T-helper 2 cell treated with Interferon-gamma antibody and Interleukin-4, amounts not matched to agents 100 ng/mL and 5 ng/mL, for 36 hours (primary cell): Measurements from ENCODE around the gene TEX54. TPM values are rescaled to one million over a fixed set of nuclear protein-coding genes. Genes with fewer than 3 reads are reported as not detected.

Experiments used
- intact Hi-C: fragments of 100-400 bp; cut with micrococcal nuclease; formaldehyde crosslinking; loops from one replicate; pipeline ENCODE4 v1.15.1; 2023
- total RNA-seq: library from RNA; stranded (reverse); gene quantifications from 2 replicates; pipeline ENCODE4 v1.2.3, GENCODE V29; 2022

Gene TEX54
- total RNA-seq, 1 donor from 2014 or later: not detected

- intact Hi-C loops: loop anchor here (1.0 kb wide), 3 partner anchors 13 to 65 kb away; partner anchors contain the start of genes HNRNPUL2, NXF1, STX5 and TEX54
These were observed 40.5 kb downstream of the TEX54 start for GRCh38 chr11:62792202-62792575.

GRCh38 chr11:62791501-62792201 lies 41.0 kb downstream of the TEX54 start, which contains the start of gene TMEM223:
TSS of gene TMEM223 (minus strand) at chr11:62792006. CDS start at chr11:62791994, 12 bp downstream.
- intact Hi-C loops: loop anchor here (1.0 kb wide), 4 partner anchors 14 to 90 kb away; partner anchors contain the start of genes HNRNPUL2, NXF1, STX5 and TEX54

- intact Hi-C loops: loop anchor here (5.0 kb wide), 1 partner anchor 197 kb away; the partner anchor contains the start of gene TUT1
These were observed 43.1 kb downstream of the TEX54 start for GRCh38 chr11:62789576-62789975.

- intact Hi-C loops: loop anchor here (5.0 kb wide), 1 partner anchor 197 kb away; the partner anchor contains the start of gene TUT1
These were observed 43.6 kb downstream of the TEX54 start for GRCh38 chr11:62788991-62789390.

- intact Hi-C loops: loop anchor here (1.0 to 5.0 kb wide), 7 partner anchors 18 to 195 kb away; partner anchors contain the start of genes NXF1, STX5, TEX54 and TTC9C
These were observed 45.5 kb downstream of the TEX54 start, which contains the start of gene TMEM179B for GRCh38 chr11:62787005-62787759. TSS of gene TMEM179B (plus strand) at chr11:62787402. CDS start at chr11:62787432, 30 bp downstream.

- intact Hi-C loops: loop anchor here (1.0 to 5.0 kb wide), 11 partner anchors 15 to 194 kb away; partner anchors contain the start of genes NXF1, STX5, TAF6L and TEX54
These were observed 46.2 kb downstream of the TEX54 start for GRCh38 chr11:62786318-62787004.

GRCh38 chr11:62782753-62783152 lies 49.9 kb downstream of the TEX54 start:
- intact Hi-C loops: no loop called here

Other genes with a start within 250 kb of the TEX54 start
- gene TUT1, start 241.3 kb downstream of the TEX54 start, total RNA-seq: 26.4 and 30.9 TPM in 2 replicates
- gene MTA2, start 231.0 kb downstream of the TEX54 start, total RNA-seq: 257 and 262 TPM in 2 replicates
- gene EML3, start 220.1 kb downstream of the TEX54 start, total RNA-seq: 126 and 133 TPM in 2 replicates
- 0.95 and 1.0 TPM in 2 replicates for gene ROM1, start 219.6 kb downstream of the TEX54 start, total RNA-seq
- 65.4 and 69.3 TPM in 2 replicates for gene B3GAT3, start 210.9 kb downstream of the TEX54 start, total RNA-seq
- gene GANAB, start 186.2 kb downstream of the TEX54 start, total RNA-seq: 275 and 283 TPM in 2 replicates
- gene INTS5, start 179.5 kb downstream of the TEX54 start, total RNA-seq: 31.0 and 31.8 TPM in 2 replicates
- 99.6 and 105 TPM in 2 replicates for gene C11orf98, start 167.6 kb downstream of the TEX54 start, total RNA-seq
- 21.3 and 24.7 TPM in 2 replicates for gene CSKMT, start 167.5 kb downstream of the TEX54 start, total RNA-seq
- 8.7 and 9.2 TPM in 2 replicates for gene UQCC3, start 161.2 kb downstream of the TEX54 start, total RNA-seq
- gene LBHD1, start 160.6 kb downstream of the TEX54 start, total RNA-seq: 18.9 and 20.7 TPM in 2 replicates
- gene UBXN1, start 153.8 kb downstream of the TEX54 start, total RNA-seq: 113 and 119 TPM in 2 replicates
- gene LRRN4CL, start 143.3 kb downstream of the TEX54 start, total RNA-seq: 0.25 and 0.32 TPM in 2 replicates
- 26.5 and 28.4 TPM in 2 replicates for gene BSCL2, start 125.4 kb downstream of the TEX54 start, total RNA-seq
- 0.30 TPM in 1 of 2 replicates, not detected in the other for gene GNG3, start 125.2 kb downstream of the TEX54 start, total RNA-seq
- gene HNRNPUL2, start 105.4 kb downstream of the TEX54 start, total RNA-seq: 69.9 and 72.6 TPM in 2 replicates
- 37.0 and 39.9 TPM in 2 replicates for gene TTC9C, start 104.4 kb downstream of the TEX54 start, total RNA-seq
- 12.9 and 13.9 TPM in 2 replicates for gene ZBTB3, start 78.7 kb downstream of the TEX54 start, total RNA-seq
- 101 and 104 TPM in 2 replicates for gene POLR2G, start 71.3 kb downstream of the TEX54 start, total RNA-seq
- 21.6 and 21.9 TPM in 2 replicates for gene TAF6L, start 61.4 kb downstream of the TEX54 start, total RNA-seq
- gene TMEM179B, start 45.4 kb downstream of the TEX54 start, total RNA-seq: 37.1 and 37.2 TPM in 2 replicates
- 19.6 and 19.8 TPM in 2 replicates for gene TMEM223, start 40.8 kb downstream of the TEX54 start, total RNA-seq
- 86.2 and 91.7 TPM in 2 replicates for gene NXF1, start 27.4 kb downstream of the TEX54 start, total RNA-seq
- 39.4 and 39.8 TPM in 2 replicates for gene STX5, start 790 bp downstream of the TEX54 start, total RNA-seq
- gene WDR74, start 6.7 kb upstream of the TEX54 start, total RNA-seq: 77.5 and 81.6 TPM in 2 replicates
- 163 TPM in 2 replicates for gene SLC3A2, start 48.1 kb upstream of the TEX54 start, total RNA-seq
- gene CHRM1, start 88.5 kb upstream of the TEX54 start, total RNA-seq: not detected in 2 replicates
- gene SLC22A6, start 152.1 kb upstream of the TEX54 start, total RNA-seq: not detected in 2 replicates
- gene SLC22A8, start 183.0 kb upstream of the TEX54 start, total RNA-seq: not detected in 2 replicates